SU-DHL-6 (cell line): ENCODE measurements around the gene FBXO24.
A peak's percentile ranks its signal among the peaks of the same experiment; 100 is the strongest.

Experiments used
- H2AFZ ChIP-seq: fragments of 200-600 bp; sonication (generic); 2 replicates; pipeline ENCODE4 v1.6.1; 2014; ENCODE audit warnings: low read depth, mild to moderate bottlenecking, moderate library complexity, mixed read lengths, antibody characterized with exemption, low read length; ENCODE audit not compliant: severe bottlenecking
- H3F3A ChIP-seq: fragments of 200-600 bp; shearing (Covaris generic); 2 replicates; pipeline ENCODE4 v1.6.0; 2016; ENCODE audit warnings: antibody characterized with exemption, mild to moderate bottlenecking; ENCODE audit not compliant: insufficient read depth
- H3K27ac ChIP-seq: fragments of 200-600 bp; sonication (generic); 2 replicates; pipeline ENCODE4 v1.5.1; 2016; ENCODE audit warnings: low read depth, mild to moderate bottlenecking, low read length, moderate library complexity, mixed read lengths
- H3K27me3 ChIP-seq: fragments of 200-600 bp; sonication (generic), shearing (Covaris generic); 2 replicates; pipeline ENCODE4 v1.6.0; 2014; ENCODE audit warnings: mild to moderate bottlenecking, low read length
- H3K36me3 ChIP-seq: fragments of 200-600 bp; sonication (generic); 2 replicates; pipeline ENCODE4 v1.6.1; 2014; ENCODE audit warnings: mild to moderate bottlenecking, low read length, mixed read lengths
- H3K4me2 ChIP-seq: fragments of 300-600, 200-600 bp; shearing (Covaris generic), sonication (generic); 2 replicates; pipeline ENCODE4 v1.6.0; 2014; ENCODE audit warnings: low read length, low read depth, mild to moderate bottlenecking; ENCODE audit not compliant: poor library complexity, severe bottlenecking
- H3K4me3 ChIP-seq: fragments of 200-600 bp; sonication (generic); 2 replicates; pipeline ENCODE4 v1.5.1; 2014; ENCODE audit warnings: antibody characterized with exemption, low read length, mild to moderate bottlenecking, mixed read lengths; ENCODE audit not compliant: insufficient read depth, poor library complexity, severe bottlenecking
- H3K79me2 ChIP-seq: fragments of 200-600 bp; sonication (generic); 2 replicates; pipeline ENCODE4 v1.6.1; 2014; ENCODE audit warnings: mild to moderate bottlenecking, low read length, moderate library complexity; ENCODE audit not compliant: insufficient read depth
- H3K9ac ChIP-seq: fragments of 200-600 bp; sonication (generic); 2 replicates; pipeline ENCODE4 v1.7.0; 2014; ENCODE audit warnings: mild to moderate bottlenecking, low read length
- H3K9me2 ChIP-seq: fragments of 200-600 bp; sonication (generic); replicated peaks from 2 replicates; pipeline ENCODE4 v1.6.1; 2014; ENCODE audit warnings: low read length; ENCODE audit not compliant: insufficient read depth
- H3K9me3 ChIP-seq: fragments of 200-600 bp; sonication (generic); 2 replicates; pipeline ENCODE4 v1.6.1; 2014; ENCODE audit warnings: low read length, mixed read lengths; ENCODE audit not compliant: insufficient read depth
- H4K20me1 ChIP-seq: fragments of 200-600 bp; sonication (generic); 2 replicates; pipeline ENCODE4 v1.6.1; 2014; ENCODE audit warnings: low read depth, mild to moderate bottlenecking, antibody characterized with exemption, low read length, moderate library complexity, mixed read lengths
- EZH2phosphoT487 ChIP-seq: fragments of 200-600 bp; sonication (generic), shearing (Covaris generic); conservative IDR thresholded peaks from 2 replicates; pipeline ENCODE4 v1.6.1; 2018; ENCODE audit warnings: mild to moderate bottlenecking, antibody characterized with exemption, low read length, moderate library complexity, mixed read lengths
- TF ChIP-seq, protein P1 (sequence below): fragments of 200-600 bp; sonication (generic); IDR thresholded peaks from one replicate; pipeline ENCODE4 v1.5.1; 2017; ENCODE audit warnings: antibody characterized with exemption, mild to moderate bottlenecking, low read length, moderate library complexity; ENCODE audit not compliant: insufficient read depth, poor library complexity, severe bottlenecking

Gene FBXO24

DNA sequence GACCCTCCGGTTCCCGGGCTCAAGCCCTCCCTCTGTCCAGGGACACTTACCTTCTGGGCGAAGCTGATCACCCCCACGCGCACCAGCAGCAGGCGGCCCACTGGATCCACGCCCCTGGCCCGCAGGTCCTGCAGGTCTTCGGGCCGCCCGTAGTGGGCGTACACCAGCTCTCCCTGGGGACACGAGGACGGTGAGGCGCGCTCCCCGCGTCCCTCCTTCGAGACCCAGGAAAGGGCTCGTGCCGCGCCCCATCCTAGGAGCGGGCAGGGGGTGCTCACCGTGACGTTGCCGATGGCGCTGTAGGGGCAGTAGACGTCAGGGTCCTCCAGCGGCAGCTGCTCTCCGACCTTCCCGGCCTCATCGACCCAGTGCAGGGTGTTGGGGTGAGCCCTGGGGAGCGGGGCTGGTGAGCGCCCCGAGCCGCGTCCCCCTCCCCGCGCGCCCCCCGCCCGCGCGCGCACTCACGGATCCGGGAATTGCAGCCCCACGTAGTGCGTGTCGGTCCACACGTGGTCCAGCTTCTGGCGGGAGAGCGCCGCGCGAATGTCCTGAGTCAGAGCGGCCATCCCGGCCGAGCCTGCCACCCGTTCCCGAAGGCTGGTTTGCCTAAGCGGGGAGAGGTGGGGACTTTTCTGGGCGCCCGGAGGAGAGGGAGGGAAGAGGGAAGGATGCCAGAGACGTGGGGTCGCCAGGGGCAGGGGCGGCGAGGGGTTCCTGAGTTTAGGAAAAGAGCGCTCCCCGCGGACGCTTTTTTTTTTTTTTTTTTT lies 47.0 kb downstream of the FBXO24 start:
- Histone ChIP-seq H3F3A (peaks cover 18% of the 10 kb centered on the region), H4K20me1 (no peaks in the 10 kb centered on the region), H3K27ac (peak overlapping the region; percentile 58), H3K9me2 (no peaks in the 10 kb centered on the region), H3K9ac (peak overlapping the region; percentile 86), H3K4me3 (peak overlapping the region; percentile 63), H3K36me3 (0 out of 2 replicates have a peak, but pooled peaks cover 2% of the 10 kb centered on the region), H3K4me2 (peak overlapping the region; percentile 68), H3K9me3 (no peaks in the 10 kb centered on the region), H2AFZ (peak overlapping the region; percentile 91), H3K79me2 (no peaks in the 10 kb centered on the region), H3K27me3 (no peaks in the 10 kb centered on the region)
- no peak for TF ChIP-seq EZH2phosphoT487
- TF ChIP-seq, protein P1, sequence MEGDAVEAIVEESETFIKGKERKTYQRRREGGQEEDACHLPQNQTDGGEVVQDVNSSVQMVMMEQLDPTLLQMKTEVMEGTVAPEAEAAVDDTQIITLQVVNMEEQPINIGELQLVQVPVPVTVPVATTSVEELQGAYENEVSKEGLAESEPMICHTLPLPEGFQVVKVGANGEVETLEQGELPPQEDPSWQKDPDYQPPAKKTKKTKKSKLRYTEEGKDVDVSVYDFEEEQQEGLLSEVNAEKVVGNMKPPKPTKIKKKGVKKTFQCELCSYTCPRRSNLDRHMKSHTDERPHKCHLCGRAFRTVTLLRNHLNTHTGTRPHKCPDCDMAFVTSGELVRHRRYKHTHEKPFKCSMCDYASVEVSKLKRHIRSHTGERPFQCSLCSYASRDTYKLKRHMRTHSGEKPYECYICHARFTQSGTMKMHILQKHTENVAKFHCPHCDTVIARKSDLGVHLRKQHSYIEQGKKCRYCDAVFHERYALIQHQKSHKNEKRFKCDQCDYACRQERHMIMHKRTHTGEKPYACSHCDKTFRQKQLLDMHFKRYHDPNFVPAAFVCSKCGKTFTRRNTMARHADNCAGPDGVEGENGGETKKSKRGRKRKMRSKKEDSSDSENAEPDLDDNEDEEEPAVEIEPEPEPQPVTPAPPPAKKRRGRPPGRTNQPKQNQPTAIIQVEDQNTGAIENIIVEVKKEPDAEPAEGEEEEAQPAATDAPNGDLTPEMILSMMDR: peak; percentile 59

DNA sequence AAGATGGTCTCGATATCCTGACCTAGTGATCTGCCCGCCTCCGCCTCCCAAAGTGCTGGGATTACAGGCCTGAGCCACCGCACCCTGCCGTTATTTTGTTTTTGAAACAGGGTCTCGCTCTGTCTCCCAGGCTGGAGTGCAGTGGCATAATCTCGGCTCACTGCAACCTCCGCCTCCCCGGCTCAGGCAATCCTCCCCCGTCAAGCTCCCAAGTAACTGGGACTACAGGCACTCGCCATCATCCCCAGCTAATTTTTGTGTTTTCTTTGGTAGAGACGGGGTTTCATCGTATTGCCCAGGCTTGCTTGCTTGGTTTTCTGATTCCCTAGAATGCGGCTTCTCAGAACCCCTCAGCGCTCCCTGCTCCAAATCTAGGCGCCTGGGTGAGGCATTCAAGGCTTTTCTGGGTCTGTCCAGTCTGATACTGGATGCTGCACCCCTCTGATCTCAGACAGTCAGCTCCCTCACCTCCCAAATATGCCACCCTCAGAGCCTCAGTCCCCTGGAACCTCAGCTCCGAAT lies 53.9 kb downstream of the FBXO24 start:
- no peak overlapping the region for H3K4me3 ChIP-seq
- H3K9me3 ChIP-seq: no peaks in the 10 kb centered on the region
- no peaks in the 10 kb centered on the region for H3K9me2 ChIP-seq
- no peaks in the 10 kb centered on the region for H3K27me3 ChIP-seq
- no peak overlapping the region for H3K4me2 ChIP-seq
- H3K27ac ChIP-seq: no peak overlapping the region
- H4K20me1 ChIP-seq: no peaks in the 10 kb centered on the region
- TF ChIP-seq, protein P1: no peak
- TF ChIP-seq EZH2phosphoT487: no peak
- H3K79me2 ChIP-seq: no peaks in the 10 kb centered on the region
- no peak overlapping the region for H3K9ac ChIP-seq
- 0 out of 2 replicates have a peak, but pooled peaks cover 2% of the 10 kb centered on the region for H3K36me3 ChIP-seq
- no peak overlapping the region for H2AFZ ChIP-seq
- H3F3A ChIP-seq: no peaks in the 10 kb centered on the region

DNA sequence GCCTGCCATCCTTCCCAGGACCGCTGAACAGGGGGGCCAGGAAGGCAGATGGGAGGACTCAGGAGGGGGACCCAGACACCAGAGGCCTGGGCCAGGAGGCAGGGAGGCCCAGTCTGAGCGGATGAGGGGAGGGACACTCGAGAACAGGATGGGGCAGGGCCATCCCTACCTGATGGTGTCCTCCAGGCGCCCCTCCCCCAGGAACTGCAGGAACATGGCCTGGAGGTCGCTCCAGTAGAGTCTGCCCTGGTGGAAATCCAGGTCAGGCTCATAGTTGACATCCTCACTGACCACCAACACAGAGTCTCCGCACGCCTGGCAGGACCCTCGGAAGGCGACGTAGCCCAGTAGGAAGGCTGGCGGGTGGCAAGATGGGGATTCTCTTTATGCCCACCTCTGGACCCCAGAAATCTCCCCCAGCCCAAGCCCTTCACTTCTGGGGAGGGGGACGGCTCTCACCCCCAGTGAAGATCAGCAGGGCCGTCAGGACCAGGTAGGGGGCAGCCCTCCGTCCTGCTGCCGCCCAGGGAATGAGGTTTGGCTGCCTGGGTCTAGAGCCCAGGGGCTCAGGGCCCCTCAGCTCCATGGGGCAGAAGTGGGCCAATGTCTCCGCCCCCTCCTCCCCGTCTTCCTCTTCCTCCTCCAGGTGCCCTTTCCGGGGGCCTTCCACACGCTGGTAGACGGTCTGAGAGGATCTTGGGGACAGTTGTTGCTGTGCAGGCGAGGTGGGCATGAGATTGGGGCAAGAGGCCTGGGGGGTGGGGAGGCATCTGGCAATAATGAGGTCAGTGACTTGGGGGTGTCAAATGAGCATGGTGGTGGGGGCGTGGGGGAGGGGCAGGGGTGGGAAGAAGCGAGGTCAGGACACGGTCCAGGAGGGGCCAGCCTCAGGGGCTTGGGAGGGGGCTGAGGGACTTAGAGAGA lies 54.7 kb downstream of the FBXO24 start:
- Histone ChIP-seq H3K9me3 (no peaks in the 10 kb centered on the region), H3K9ac (no peak overlapping the region), H4K20me1 (no peaks in the 10 kb centered on the region)

More for the DNA sequence above, 54.7 kb downstream of the FBXO24 start:
- H3K4me2 ChIP-seq: no peak overlapping the region
- TF ChIP-seq, protein P1: no peak
- no peak for TF ChIP-seq EZH2phosphoT487
- no peaks in the 10 kb centered on the region for H3F3A ChIP-seq
- H3K36me3 ChIP-seq: 0 out of 2 replicates have a peak, but pooled peaks cover 1% of the 10 kb centered on the region
- no peak overlapping the region for H3K4me3 ChIP-seq
- no peaks in the 10 kb centered on the region for H3K27me3 ChIP-seq
- H3K9me2 ChIP-seq: no peaks in the 10 kb centered on the region
- no peak overlapping the region for H2AFZ ChIP-seq
- H3K27ac ChIP-seq: no peak overlapping the region
- H3K79me2 ChIP-seq: no peaks in the 10 kb centered on the region
